Endothelial cell (in vitro differentiated cells): ENCODE results near the gene ATRNL1. TPM values are rescaled to one million over a fixed set of nuclear protein-coding genes. Genes with fewer than 3 reads are reported as not detected.
A peak's percentile ranks its signal among the peaks of the same experiment; 100 is the strongest.

Experiments
- DNase-seq: peaks from one replicate; pipeline ENCODE4 v3.0.0; 2021; ENCODE audit warnings: low spot score
- H3K27ac Mint-ChIP-seq: one replicate; pipeline ENCODE4 v1.8.0; 2021; ENCODE audit warnings: mixed read lengths, inconsistent platforms; ENCODE audit not compliant: unreplicated experiment
- H3K27me3 Mint-ChIP-seq: one replicate; pipeline ENCODE4 v1.8.0; 2021; ENCODE audit warnings: mild to moderate bottlenecking, moderate library complexity, mixed read lengths, inconsistent platforms; ENCODE audit not compliant: unreplicated experiment
- H3K36me3 Mint-ChIP-seq: one replicate; pipeline ENCODE4 v1.8.0; 2021; ENCODE audit warnings: mild to moderate bottlenecking, low read depth, mixed read lengths, inconsistent platforms; ENCODE audit not compliant: unreplicated experiment
- H3K4me1 Mint-ChIP-seq: one replicate; pipeline ENCODE4 v1.8.0; 2021; ENCODE audit warnings: mild to moderate bottlenecking, mixed read lengths, inconsistent platforms; ENCODE audit not compliant: unreplicated experiment
- H3K4me3 Mint-ChIP-seq: one replicate; pipeline ENCODE4 v1.8.0; 2021; ENCODE audit warnings: mild to moderate bottlenecking, mixed read lengths, inconsistent platforms; ENCODE audit not compliant: unreplicated experiment
- H3K9me3 Mint-ChIP-seq: one replicate; pipeline ENCODE4 v1.8.0; 2021; ENCODE audit warnings: mixed read lengths, inconsistent platforms; ENCODE audit not compliant: unreplicated experiment
- total RNA-seq: library from RNA; stranded (reverse); fragmentation: NEBNext Ultra II Directional; extraction: Animal tissue kit (Norgen Biotek cat#: 25700); gene quantifications from one replicate; pipeline ENCODE4 v1.2.1, GENCODE V29; 2021; ENCODE audit not compliant: unreplicated experiment
- TF ChIP-seq, protein P1 (sequence below): fragments of 200-600 bp; sonication (generic); IDR thresholded peaks from one replicate; pipeline ENCODE4 v1.5.0; 2021; ENCODE audit warnings: antibody characterized with exemption; ENCODE audit not compliant: unreplicated experiment

Gene ATRNL1
- total RNA-seq, 1 donor from 2014 or later: 32.5 TPM

- no peaks in the 10 kb centered on the region for H3K4me1 Mint-ChIP-seq
- no peaks in the 10 kb centered on the region for H3K36me3 Mint-ChIP-seq
- H3K4me3 Mint-ChIP-seq: no peak overlapping the region
- no peak overlapping the region for H3K27ac Mint-ChIP-seq
- H3K9me3 Mint-ChIP-seq: no peaks in the 10 kb centered on the region
- no peak for DNase-seq
- peaks cover 2% of the 10 kb centered on the region for H3K27me3 Mint-ChIP-seq
- TF ChIP-seq, protein P1, sequence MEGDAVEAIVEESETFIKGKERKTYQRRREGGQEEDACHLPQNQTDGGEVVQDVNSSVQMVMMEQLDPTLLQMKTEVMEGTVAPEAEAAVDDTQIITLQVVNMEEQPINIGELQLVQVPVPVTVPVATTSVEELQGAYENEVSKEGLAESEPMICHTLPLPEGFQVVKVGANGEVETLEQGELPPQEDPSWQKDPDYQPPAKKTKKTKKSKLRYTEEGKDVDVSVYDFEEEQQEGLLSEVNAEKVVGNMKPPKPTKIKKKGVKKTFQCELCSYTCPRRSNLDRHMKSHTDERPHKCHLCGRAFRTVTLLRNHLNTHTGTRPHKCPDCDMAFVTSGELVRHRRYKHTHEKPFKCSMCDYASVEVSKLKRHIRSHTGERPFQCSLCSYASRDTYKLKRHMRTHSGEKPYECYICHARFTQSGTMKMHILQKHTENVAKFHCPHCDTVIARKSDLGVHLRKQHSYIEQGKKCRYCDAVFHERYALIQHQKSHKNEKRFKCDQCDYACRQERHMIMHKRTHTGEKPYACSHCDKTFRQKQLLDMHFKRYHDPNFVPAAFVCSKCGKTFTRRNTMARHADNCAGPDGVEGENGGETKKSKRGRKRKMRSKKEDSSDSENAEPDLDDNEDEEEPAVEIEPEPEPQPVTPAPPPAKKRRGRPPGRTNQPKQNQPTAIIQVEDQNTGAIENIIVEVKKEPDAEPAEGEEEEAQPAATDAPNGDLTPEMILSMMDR: no peak
Measured at GRCh38 chr10:115558252-115558651, 465.1 kb downstream of the ATRNL1 start.

GRCh38 chr10:115566867-115567266 is 473.7 kb downstream of the ATRNL1 start:
- Mint-ChIP-seq H3K27me3 (no peaks in the 10 kb centered on the region), H3K9me3 (no peaks in the 10 kb centered on the region), H3K27ac (no peak overlapping the region), H3K36me3 (no peaks in the 10 kb centered on the region), H3K4me3 (no peak overlapping the region), H3K4me1 (no peaks in the 10 kb centered on the region)
- TF ChIP-seq, protein P1: no peak
- no peak for DNase-seq

- H3K27me3 Mint-ChIP-seq: no peaks in the 10 kb centered on the region
- no peaks in the 10 kb centered on the region for H3K9me3 Mint-ChIP-seq
- no peak overlapping the region for H3K4me3 Mint-ChIP-seq
- TF ChIP-seq, protein P1: peak; percentile 57
- no peaks in the 10 kb centered on the region for H3K4me1 Mint-ChIP-seq
- peak; percentile 19 for DNase-seq
- H3K27ac Mint-ChIP-seq: no peak overlapping the region
- H3K36me3 Mint-ChIP-seq: no peaks in the 10 kb centered on the region
Measured at GRCh38 chr10:115572740-115573455, 479.7 kb downstream of the ATRNL1 start.

DNA sequence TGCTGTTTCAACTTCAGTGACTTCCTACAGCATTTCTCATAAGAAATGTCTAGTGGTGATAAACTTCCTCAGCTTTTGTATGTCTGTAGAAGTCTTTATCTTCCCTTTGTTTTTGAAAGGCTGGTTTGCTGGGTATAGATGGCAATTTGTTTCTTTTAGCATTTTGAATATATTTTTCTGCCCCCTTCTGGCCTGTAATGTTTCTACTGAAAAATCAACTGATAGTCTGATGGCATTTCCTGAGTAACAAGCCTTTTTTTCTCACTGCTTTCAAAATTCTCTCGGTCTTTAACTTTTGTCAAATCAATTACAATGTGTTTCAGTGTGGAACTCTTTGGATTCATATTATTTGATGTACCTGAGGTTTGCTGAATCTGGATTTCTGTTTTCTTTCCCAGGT is 487.1 kb downstream of the ATRNL1 start:
- H3K27me3 Mint-ChIP-seq: no peaks in the 10 kb centered on the region
- H3K36me3 Mint-ChIP-seq: no peaks in the 10 kb centered on the region
- no peak overlapping the region for H3K4me3 Mint-ChIP-seq
- peak overlapping the region; percentile 26 for H3K27ac Mint-ChIP-seq
- TF ChIP-seq, protein P1: peak; percentile 20
- no peaks in the 10 kb centered on the region for H3K9me3 Mint-ChIP-seq
- H3K4me1 Mint-ChIP-seq: peaks cover 6% of the 10 kb centered on the region
- DNase-seq: no peak

- H3K36me3 Mint-ChIP-seq: no peaks in the 10 kb centered on the region
- no peaks in the 10 kb centered on the region for H3K9me3 Mint-ChIP-seq
- no peak overlapping the region for H3K4me3 Mint-ChIP-seq
- H3K27me3 Mint-ChIP-seq: no peaks in the 10 kb centered on the region
- no peak overlapping the region for H3K27ac Mint-ChIP-seq
- TF ChIP-seq, protein P1: no peak
- DNase-seq: no peak
- H3K4me1 Mint-ChIP-seq: no peaks in the 10 kb centered on the region
Measured at GRCh38 chr10:115593060-115593459, 499.9 kb downstream of the ATRNL1 start.
